A549 (cell line): ENCODE measurements around the gene DNASE2. TPM values are rescaled to one million over a fixed set of nuclear protein-coding genes. Genes with fewer than 3 reads are reported as not detected.

Experiments used
- ATAC-seq, 2 experiments: fragments of 200-7000 bp in 1 of 2; fragments of >200 bp in 1 of 2; cut with Nextera tagmentation in 1 of 2; cut with Tn5 transposase in 1 of 2; 3 replicates each; pipeline versions ENCODE4 v1.8.0 to v1.9.1; 2018 to 2020; ENCODE audit warnings: mild to moderate bottlenecking in 1 of 2, moderate library complexity in 1 of 2
- CTCF ChIA-PET: fragments of 300-600 bp; sonication (Branson Sonifier 250); formaldehyde crosslinking; extraction: SDS; loops from one replicate; lab custom pipeline; 2021; ENCODE audit warnings: antibody characterized with exemption, inconsistent platforms; lab: Yijun Ruan, JAX
- POLR2A ChIA-PET: fragments of 350-600 bp; formaldehyde crosslinking; extraction: SDS; loops from one replicate; lab custom pipeline; 2021; ENCODE audit warnings: antibody characterized with exemption, inconsistent platforms; lab: Yijun Ruan, JAX
- DNase-seq, 2 experiments: peaks; one replicate each; pipeline versions ENCODE4 v3.0.0 to v3.0.0-alpha.2; 2011 to 2016; ENCODE audit warnings: low read depth in 1 of 2, low spot score in 1 of 2
- FAIRE-seq: peaks from 2 replicates; lab custom pipeline; 2011; peaks lifted over from hg19 to GRCh38; lab: Jason Lieb, UNC
- H3K27ac ChIP-seq, 2 experiments: fragments of >200 bp; sonication (Bioruptor Twin); formaldehyde crosslinking; 3 replicates each; pipeline ENCODE4 v1.5.1; 2016 to 2017
- H3K4me1 ChIP-seq: fragments of >200 bp; sonication (Bioruptor Twin); formaldehyde crosslinking; 3 replicates; pipeline ENCODE4 v1.6.1; 2016
- H3K4me2 ChIP-seq: fragments of >200 bp; sonication (Bioruptor Twin); formaldehyde crosslinking; 3 replicates; pipeline ENCODE4 v1.6.1; 2016
- H3K4me3 ChIP-seq: fragments of >200 bp; sonication (Bioruptor Twin); formaldehyde crosslinking; 3 replicates; pipeline ENCODE4 v1.5.1; 2016
- H3K9me3 ChIP-seq: fragments of >200 bp; sonication (Bioruptor Twin); formaldehyde crosslinking; 3 replicates; pipeline ENCODE4 v1.6.1; 2016
- BHLHE40 ChIP-seq: IDR thresholded peaks from 2 replicates; pipeline ENCODE4 v1.6.1; 2012; ENCODE audit warnings: low read depth, low read length, inconsistent platforms
- CEBPB ChIP-seq, 2 experiments: fragments of >200 bp in 1 of 2; sonication (Bioruptor Twin) in 1 of 2; formaldehyde crosslinking in 1 of 2; IDR thresholded peaks; 2 replicates each; pipeline ENCODE4 v1.6.1; 2012 to 2016
- CHD2 ChIP-seq: fragments of 150-350 bp; IDR thresholded peaks from 2 replicates; pipeline ENCODE4 v1.6.1; 2014; ENCODE audit warnings: low read length; ENCODE audit not compliant: partially characterized antibody
- EHMT2 ChIP-seq: fragments of 200-600 bp; sonication (generic); IDR thresholded peaks from 2 replicates; pipeline ENCODE4 v1.6.1; 2016; ENCODE audit warnings: antibody characterized with exemption, low read depth, mild to moderate bottlenecking, moderate library complexity
- EP300 ChIP-seq, 2 experiments: fragments of >200 bp; sonication (Bioruptor Twin); formaldehyde crosslinking; IDR thresholded peaks; 2 replicates in 1 of 2; 3 replicates in 1 of 2; pipeline ENCODE4 v1.6.1; 2016 to 2017
- ESRRA ChIP-seq: fragments of 150-350 bp; IDR thresholded peaks from 2 replicates; pipeline ENCODE4 v1.6.1; 2014; ENCODE audit warnings: mild to moderate bottlenecking, low read length, borderline replicate concordance
- FOSB ChIP-seq: fragments of 250-450 bp; sonication (Bioruptor Pico); IDR thresholded peaks from 2 replicates; pipeline ENCODE4 v1.5.0; 2020; ENCODE audit warnings: mild to moderate bottlenecking, moderate library complexity
- FOSL2 ChIP-seq, 2 experiments: fragments of 450-650 bp in 1 of 2; fragments of >200 bp in 1 of 2; sonication (Bioruptor Twin) in 1 of 2; formaldehyde crosslinking; IDR thresholded peaks; 2 replicates each; pipeline versions ENCODE4 v1.5.0 to v1.6.1; 2016 to 2020; ENCODE audit warnings: mild to moderate bottlenecking in 1 of 2, moderate library complexity in 1 of 2
- HEYL ChIP-seq: fragments of 250-450 bp; sonication (Bioruptor Pico); IDR thresholded peaks from 2 replicates; pipeline ENCODE4 v1.8.0; 2021; ENCODE audit warnings: mild to moderate bottlenecking, moderate library complexity
- HOXB13 ChIP-seq: fragments of 250-450 bp; sonication (Bioruptor Pico); IDR thresholded peaks from 2 replicates; pipeline ENCODE4 v1.5.0; 2020; ENCODE audit warnings: low read depth, mild to moderate bottlenecking, moderate library complexity
- JUN ChIP-seq, 2 experiments: fragments of >200 bp; sonication (Bioruptor Twin); formaldehyde crosslinking; IDR thresholded peaks; 2 replicates in 1 of 2; 3 replicates in 1 of 2; pipeline ENCODE4 v1.6.1; 2016 to 2017
- KDM5A ChIP-seq: fragments of 200-600 bp; sonication (generic); IDR thresholded peaks from 2 replicates; pipeline ENCODE4 v1.6.1; 2016; ENCODE audit warnings: antibody characterized with exemption, mild to moderate bottlenecking
- MAZ ChIP-seq: fragments of 150-350 bp; IDR thresholded peaks from 2 replicates; pipeline ENCODE4 v1.6.1; 2014; ENCODE audit warnings: antibody characterized with exemption, low read depth, low read length, borderline replicate concordance
- NFE2L2 ChIP-seq: fragments of 150-350 bp; conservative IDR thresholded peaks from 2 replicates; pipeline ENCODE4 v1.6.1; 2014; ENCODE audit warnings: low read length
- PHF8 ChIP-seq: fragments of 200-600 bp; sonication (generic); IDR thresholded peaks from 2 replicates; pipeline ENCODE4 v1.6.1; 2016; ENCODE audit warnings: low read depth, mild to moderate bottlenecking, antibody characterized with exemption, moderate library complexity, borderline replicate concordance
- POLR2A ChIP-seq: IDR thresholded peaks from 2 replicates; pipeline ENCODE4 v1.6.1; 2012; ENCODE audit warnings: mild to moderate bottlenecking, low read length
- RCOR1 ChIP-seq: fragments of 150-350 bp; IDR thresholded peaks from 2 replicates; pipeline ENCODE4 v1.6.1; 2014; ENCODE audit warnings: antibody characterized with exemption, low read length, low read depth
- RFX5 ChIP-seq: fragments of 450-650 bp; IDR thresholded peaks from 2 replicates; pipeline ENCODE4 v1.7.1; 2014; ENCODE audit warnings: antibody characterized with exemption, mild to moderate bottlenecking, moderate library complexity
- RNF2 ChIP-seq: fragments of 200-600 bp; sonication (generic); IDR thresholded peaks from 2 replicates; pipeline ENCODE4 v1.6.1; 2016; ENCODE audit warnings: low read depth, mild to moderate bottlenecking, antibody characterized with exemption, moderate library complexity, borderline replicate concordance
- SMC3 ChIP-seq: fragments of >200 bp; sonication (Bioruptor Twin); formaldehyde crosslinking; IDR thresholded peaks from 3 replicates; pipeline ENCODE4 v1.6.1; 2018; ENCODE audit warnings: inconsistent platforms
- SREBF2 ChIP-seq: fragments of 450-650 bp; IDR thresholded peaks from 2 replicates; pipeline ENCODE4 v1.6.1; 2014; ENCODE audit warnings: mild to moderate bottlenecking, moderate library complexity
- ZC3H11A ChIP-seq: fragments of 450-650 bp; IDR thresholded peaks from 2 replicates; pipeline ENCODE4 v1.6.1; 2014; ENCODE audit warnings: antibody characterized with exemption, mild to moderate bottlenecking
- ZSCAN20 ChIP-seq: fragments of 250-450 bp; sonication (Bioruptor Pico); IDR thresholded peaks from 2 replicates; pipeline ENCODE4 v1.8.0; 2022; ENCODE audit warnings: mild to moderate bottlenecking, moderate library complexity
- WGBS: methylation state at CpG from one replicate; pipeline ENCODE4 v1.1.6; 2017; ENCODE audit errors: missing lambda C conversion rate; 5-methylcytosine and 5-hydroxymethylcytosine counted together
- polyA plus RNA-seq, 4 experiments: library from polyadenylated mRNA; depleted of rRNA in 3 of 4; stranded (reverse); fragments of >200 nt; fragmentation: RNase III in 1 of 4; extraction: RNeasy Plus Mini Kit Qiagen cat#74134 plus additional on column Dnase treatment in 1 of 4; gene quantifications; 2 replicates in 3 of 4; 3 replicates in 1 of 4; pipeline ENCODE4 v1.2.3, GENCODE V29; 2011 to 2017
- TF ChIP-seq, protein P1 (sequence below): IDR thresholded peaks from 2 replicates; pipeline ENCODE4 v1.6.1; 2012
- TF ChIP-seq, protein P2 (sequence below): IDR thresholded peaks from 2 replicates; pipeline ENCODE4 v1.6.1; 2012
- TF ChIP-seq, protein P3 (sequence below): fragments of >200 bp; sonication (Bioruptor Twin); formaldehyde crosslinking; IDR thresholded peaks from 3 replicates; pipeline ENCODE4 v1.6.1; 2016
- TF ChIP-seq, protein P4 (sequence below): fragments of >200 bp; sonication (Bioruptor Twin); formaldehyde crosslinking; IDR thresholded peaks from 2 replicates; pipeline ENCODE4 v1.6.1; 2016
- TF ChIP-seq, protein P5 (sequence below): fragments of 250-450 bp; sonication (Bioruptor Pico); IDR thresholded peaks from 2 replicates; pipeline ENCODE4 v1.5.0; 2021; ENCODE audit warnings: mild to moderate bottlenecking, moderate library complexity, borderline replicate concordance

DNASE2 gene
- polyA plus RNA-seq, 2 of the 4 experiments (the other 2 are of a cell fraction) = 15.7 to 24.9 TPM

DNA sequence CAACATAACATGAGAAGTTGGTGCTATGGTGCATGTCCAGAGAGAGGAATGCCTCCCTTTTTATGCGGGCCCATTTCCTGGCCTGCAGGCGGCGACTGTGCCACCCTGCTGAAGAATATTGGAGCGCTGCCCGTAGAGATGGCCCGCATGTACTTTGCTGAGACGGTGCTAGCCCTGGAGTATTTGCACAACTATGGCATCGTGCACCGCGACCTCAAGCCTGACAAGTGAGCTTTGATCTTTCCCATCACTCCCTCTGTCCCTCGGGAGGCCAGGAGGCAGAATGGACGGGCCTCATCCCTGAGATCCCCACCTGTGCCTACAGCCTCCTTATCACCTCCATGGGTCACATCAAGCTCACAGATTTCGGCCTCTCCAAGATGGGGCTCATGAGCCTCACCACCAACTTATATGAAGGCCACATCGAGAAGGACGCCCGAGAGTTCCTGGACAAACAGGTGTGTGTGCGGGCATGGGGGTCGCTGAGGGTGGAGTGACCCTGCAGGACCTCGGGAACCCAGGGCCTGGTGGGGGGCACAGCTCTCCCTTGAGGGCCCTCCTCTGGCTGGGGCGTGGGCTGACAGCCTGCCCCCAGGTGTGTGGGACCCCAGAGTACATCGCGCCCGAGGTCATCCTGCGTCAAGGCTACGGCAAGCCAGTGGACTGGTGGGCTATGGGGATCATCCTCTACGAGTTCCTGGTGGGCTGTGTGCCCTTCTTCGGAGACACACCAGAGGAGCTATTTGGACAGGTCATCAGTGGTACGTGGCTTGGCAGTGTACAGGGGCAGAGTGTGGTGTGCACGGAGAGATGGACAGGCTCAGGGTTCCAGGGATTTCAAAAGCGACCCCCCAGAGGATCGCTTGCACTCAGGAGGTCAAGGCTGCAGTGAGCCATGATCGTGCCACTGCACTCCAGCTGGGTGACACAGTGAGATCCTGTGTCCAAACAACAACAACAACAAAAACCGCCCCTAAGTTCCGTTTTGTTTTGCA is 16.2 kb downstream of the DNASE2 start:
- Histone ChIP-seq H3K4me1 (no peaks in the 10 kb centered on the region), H3K27ac (no peak overlapping the region), H3K4me2 (no peak overlapping the region), H3K9me3 (no peaks in the 10 kb centered on the region), H3K4me3 (no peak overlapping the region)
- no peak for TF ChIP-seq RCOR1
- TF ChIP-seq, protein P1, sequence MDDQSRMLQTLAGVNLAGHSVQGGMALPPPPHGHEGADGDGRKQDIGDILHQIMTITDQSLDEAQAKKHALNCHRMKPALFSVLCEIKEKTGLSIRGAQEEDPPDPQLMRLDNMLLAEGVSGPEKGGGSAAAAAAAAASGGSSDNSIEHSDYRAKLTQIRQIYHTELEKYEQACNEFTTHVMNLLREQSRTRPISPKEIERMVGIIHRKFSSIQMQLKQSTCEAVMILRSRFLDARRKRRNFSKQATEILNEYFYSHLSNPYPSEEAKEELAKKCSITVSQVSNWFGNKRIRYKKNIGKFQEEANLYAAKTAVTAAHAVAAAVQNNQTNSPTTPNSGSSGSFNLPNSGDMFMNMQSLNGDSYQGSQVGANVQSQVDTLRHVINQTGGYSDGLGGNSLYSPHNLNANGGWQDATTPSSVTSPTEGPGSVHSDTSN = no peak
- CTCF ChIA-PET = interaction anchor here (0.6 to 3.4 kb wide), 7 partner anchors 10 to 178 kb away, joined by 3 to 23 read pairs (median 4); no protein-coding TSS in a partner anchor
- ATAC-seq (peak in 1 of 2 experiments; percentile 34; a peak in 2 of 6 replicates), FAIRE-seq (no peak), DNase-seq (no peak)
- POLR2A ChIA-PET = no interaction called here
- 66% methylated on average over 27 of the region's 34 CpGs for WGBS

DNA sequence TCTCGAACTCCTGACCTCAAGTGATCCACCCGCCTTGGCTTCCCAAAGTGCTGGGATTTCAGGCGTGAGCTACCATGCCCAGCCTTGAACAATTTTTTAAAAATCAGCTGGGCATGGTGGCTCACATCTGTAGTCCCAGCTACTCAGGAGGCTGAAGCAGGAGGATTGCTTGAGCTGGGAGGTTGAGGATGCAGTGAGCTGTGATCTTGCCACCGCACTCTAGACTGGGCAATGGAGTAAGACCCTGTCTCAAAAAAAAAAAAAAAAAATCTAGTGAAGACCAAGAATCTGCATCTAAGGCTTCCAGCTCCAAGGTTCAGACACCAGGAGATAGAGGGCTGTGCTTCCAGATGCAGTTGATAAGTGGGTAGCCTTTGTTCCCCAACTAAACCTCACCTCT is 17.1 kb downstream of the DNASE2 start:
- TF ChIP-seq MAZ (no peak), FOSL2 (IDR thresholded peaks at IDR 0.05) (no peak), FOSL2 (CRISPR knock-in tag; IDR thresholded peaks at IDR 0.05) (no peak), HEYL (CRISPR knock-in tag) (no peak), POLR2A (no peak), RFX5 (no peak), CEBPB (IDR thresholded peaks at IDR 0.05) (no peak), FOSB (CRISPR knock-in tag) (no peak), PHF8 (no peak), NFE2L2 (no peak), BHLHE40 (no peak), ZC3H11A (no peak), EHMT2 (no peak), JUN (IDR thresholded peaks at IDR 0.05) (no peak)
- TF ChIP-seq, protein P2, sequence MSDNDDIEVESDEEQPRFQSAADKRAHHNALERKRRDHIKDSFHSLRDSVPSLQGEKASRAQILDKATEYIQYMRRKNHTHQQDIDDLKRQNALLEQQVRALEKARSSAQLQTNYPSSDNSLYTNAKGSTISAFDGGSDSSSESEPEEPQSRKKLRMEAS = no peak
- TF ChIP-seq, protein P1 = no peak
- TF ChIP-seq, protein P3, sequence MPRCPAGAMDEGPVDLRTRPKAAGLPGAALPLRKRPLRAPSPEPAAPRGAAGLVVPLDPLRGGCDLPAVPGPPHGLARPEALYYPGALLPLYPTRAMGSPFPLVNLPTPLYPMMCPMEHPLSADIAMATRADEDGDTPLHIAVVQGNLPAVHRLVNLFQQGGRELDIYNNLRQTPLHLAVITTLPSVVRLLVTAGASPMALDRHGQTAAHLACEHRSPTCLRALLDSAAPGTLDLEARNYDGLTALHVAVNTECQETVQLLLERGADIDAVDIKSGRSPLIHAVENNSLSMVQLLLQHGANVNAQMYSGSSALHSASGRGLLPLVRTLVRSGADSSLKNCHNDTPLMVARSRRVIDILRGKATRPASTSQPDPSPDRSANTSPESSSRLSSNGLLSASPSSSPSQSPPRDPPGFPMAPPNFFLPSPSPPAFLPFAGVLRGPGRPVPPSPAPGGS = no peak
- TF ChIP-seq, protein P4, sequence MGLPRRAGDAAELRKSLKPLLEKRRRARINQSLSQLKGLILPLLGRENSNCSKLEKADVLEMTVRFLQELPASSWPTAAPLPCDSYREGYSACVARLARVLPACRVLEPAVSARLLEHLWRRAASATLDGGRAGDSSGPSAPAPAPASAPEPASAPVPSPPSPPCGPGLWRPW = no peak
- no peaks in the 10 kb centered on the region for H3K4me1 ChIP-seq
- H3K27ac ChIP-seq = no peak overlapping the region
- no peaks in the 10 kb centered on the region for H3K9me3 ChIP-seq
- FAIRE-seq (no peak), DNase-seq (no peak), ATAC-seq (no peak)
- CTCF ChIA-PET = interaction anchor here (0.6 to 3.4 kb wide), 7 partner anchors 11 to 177 kb away, joined by 3 to 23 read pairs (median 4); no protein-coding TSS in a partner anchor
- POLR2A ChIA-PET = no interaction called here
- no peak overlapping the region for H3K4me2 ChIP-seq
- 84% methylated on average over 3 of the region's 4 CpGs for WGBS
- no peak overlapping the region for H3K4me3 ChIP-seq

DNA sequence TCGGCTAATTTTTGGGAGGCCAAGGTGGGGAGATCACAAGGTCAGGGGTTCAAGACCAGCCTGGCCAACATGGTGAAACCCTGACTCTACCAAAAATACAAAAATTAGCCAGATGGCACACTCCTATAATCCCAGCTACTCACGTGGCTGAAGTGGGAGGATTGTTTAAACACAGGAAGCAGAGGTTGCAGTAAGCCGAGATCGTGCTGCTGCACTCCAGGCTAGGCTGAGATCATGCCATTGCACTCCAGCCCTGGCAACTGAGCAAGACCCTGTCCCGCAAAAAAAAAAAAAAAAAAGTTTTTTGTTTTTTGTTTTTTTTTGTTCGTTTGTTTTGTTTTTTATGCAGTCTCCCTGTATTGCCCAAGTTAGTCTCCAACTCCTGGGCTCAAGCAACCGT is 21.7 kb downstream of the DNASE2 start:
- ChIA-PET CTCF (interaction anchor here (0.6 to 3.0 kb wide), 2 partner anchors 12 to 44 kb away, joined by 3 to 17 read pairs; no protein-coding TSS in a partner anchor), POLR2A (no interaction called here)
- FAIRE-seq = no peak
- no peak for TF ChIP-seq SMC3
- no peak for TF ChIP-seq CHD2
- no peak for TF ChIP-seq EP300 (IDR thresholded peaks at IDR 0.05)
- TF ChIP-seq CEBPB (IDR thresholded peaks at IDR 0.05) = no peak
- TF ChIP-seq ZSCAN20 = no peak
- TF ChIP-seq HOXB13 (CRISPR knock-in tag) = no peak
- TF ChIP-seq ESRRA = no peak
- no peak for TF ChIP-seq RFX5
- no peak for TF ChIP-seq SREBF2
- no peak for TF ChIP-seq PHF8
- TF ChIP-seq KDM5A = no peak
- TF ChIP-seq, protein P5, sequence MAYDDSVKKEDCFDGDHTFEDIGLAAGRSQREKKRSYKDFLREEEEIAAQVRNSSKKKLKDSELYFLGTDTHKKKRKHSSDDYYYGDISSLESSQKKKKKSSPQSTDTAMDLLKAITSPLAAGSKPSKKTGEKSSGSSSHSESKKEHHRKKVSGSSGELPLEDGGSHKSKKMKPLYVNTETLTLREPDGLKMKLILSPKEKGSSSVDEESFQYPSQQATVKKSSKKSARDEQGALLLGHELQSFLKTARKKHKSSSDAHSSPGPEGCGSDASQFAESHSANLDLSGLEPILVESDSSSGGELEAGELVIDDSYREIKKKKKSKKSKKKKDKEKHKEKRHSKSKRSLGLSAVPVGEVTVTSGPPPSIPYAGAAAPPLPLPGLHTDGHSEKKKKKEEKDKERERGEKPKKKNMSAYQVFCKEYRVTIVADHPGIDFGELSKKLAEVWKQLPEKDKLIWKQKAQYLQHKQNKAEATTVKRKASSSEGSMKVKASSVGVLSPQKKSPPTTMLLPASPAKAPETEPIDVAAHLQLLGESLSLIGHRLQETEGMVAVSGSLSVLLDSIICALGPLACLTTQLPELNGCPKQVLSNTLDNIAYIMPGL (CRISPR knock-in tag) = no peak
- TF ChIP-seq RNF2 = no peak

More for the DNA sequence above, 21.7 kb downstream of the DNASE2 start:
- no peak overlapping the region for H3K4me2 ChIP-seq
- DNase-seq = no peak
- no peaks in the 10 kb centered on the region for H3K4me1 ChIP-seq
- ATAC-seq = no peak
- H3K4me3 ChIP-seq = no peak overlapping the region
- WGBS = 66% methylated on average over 6 of the region's 7 CpGs
- no peak overlapping the region for H3K27ac ChIP-seq
- no peaks in the 10 kb centered on the region for H3K9me3 ChIP-seq
